DND-41 (cell line): ENCODE results near the gene PTPRJ.

Experiments
- ATAC-seq: fragments of 200-7000 bp; cut with Tn5 transposase; 3 replicates; pipeline ENCODE4 v1.9.1; 2021; ENCODE audit warnings: low read depth; ENCODE audit not compliant: insufficient read depth
- DNase-seq: peaks from one replicate; pipeline ENCODE4 v3.0.0-alpha.2; 2020
- H2AFZ ChIP-seq: 2 replicates; pipeline ENCODE4 v1.6.0; 2012; ENCODE audit warnings: low read depth, low read length
- H3K27ac ChIP-seq: 2 replicates; pipeline ENCODE4 v1.5.1; 2012; ENCODE audit warnings: low read length, inconsistent platforms
- H3K27me3 ChIP-seq: fragments of 200-600 bp; sonication (generic); 2 replicates; pipeline ENCODE4 v1.6.0; 2012; ENCODE audit warnings: low read length, mild to moderate bottlenecking, inconsistent platforms; ENCODE audit not compliant: insufficient read depth, poor library complexity
- H3K36me3 ChIP-seq: 2 replicates; pipeline ENCODE4 v1.5.1; 2012; ENCODE audit warnings: low read length, inconsistent platforms; ENCODE audit not compliant: insufficient read depth
- H3K4me1 ChIP-seq: 2 replicates; pipeline ENCODE4 v1.5.1; 2012; ENCODE audit warnings: mild to moderate bottlenecking, low read length; ENCODE audit not compliant: insufficient read depth
- H3K4me2 ChIP-seq: 2 replicates; pipeline ENCODE4 v1.6.0; 2012; ENCODE audit warnings: mild to moderate bottlenecking, moderate library complexity, low read length, inconsistent platforms; ENCODE audit not compliant: insufficient read depth
- H3K4me3 ChIP-seq, 2 experiments: fragments of 200-600 bp in 1 of 2; shearing (Covaris generic) in 1 of 2; 2 replicates each; pipeline ENCODE4 v1.5.1; 2012 to 2016; ENCODE audit warnings: inconsistent platforms in 2 of 2, low read length in 2 of 2, mild to moderate bottlenecking in 2 of 2, low read depth in 1 of 2, moderate library complexity in 1 of 2
- H3K79me2 ChIP-seq: 2 replicates; pipeline ENCODE4 v1.6.0; 2012; ENCODE audit warnings: low read length, inconsistent platforms; ENCODE audit not compliant: insufficient read depth
- H3K9ac ChIP-seq: 2 replicates; pipeline ENCODE4 v1.6.0; 2012; ENCODE audit warnings: low read depth, mild to moderate bottlenecking, inconsistent platforms, low read length, moderate library complexity
- H3K9me3 ChIP-seq: 2 replicates; pipeline ENCODE4 v1.5.1; 2012; ENCODE audit warnings: low read length, moderate library complexity, mild to moderate bottlenecking, inconsistent platforms; ENCODE audit not compliant: insufficient read depth, severe bottlenecking
- H4K20me1 ChIP-seq: 2 replicates; pipeline ENCODE4 v1.6.0; 2012; ENCODE audit warnings: low read length; ENCODE audit not compliant: insufficient read depth
- CTCF ChIP-seq: IDR thresholded peaks from 2 replicates; pipeline ENCODE4 v1.5.1; 2012; ENCODE audit warnings: borderline replicate concordance, low read length, moderate library complexity, mild to moderate bottlenecking; ENCODE audit not compliant: poor library complexity, severe bottlenecking; ENCODE audit errors: extremely low read depth
- EZH2 ChIP-seq: IDR thresholded peaks from 3 replicates; pipeline ENCODE4 v1.6.1; 2012; ENCODE audit warnings: borderline replicate concordance, low read depth, mild to moderate bottlenecking, moderate library complexity, low read length, inconsistent platforms; ENCODE audit not compliant: severe bottlenecking

Gene PTPRJ

GRCh38 chr11:47992959-47993820 lies 12.8 kb downstream of the PTPRJ start:
- ATAC-seq (no peak), DNase-seq (no peak)
- H3K4me3 ChIP-seq: no peak overlapping the region
- H3K9ac ChIP-seq: no peak overlapping the region
- TF ChIP-seq EZH2: no peak
- no peak for TF ChIP-seq CTCF
- no peak overlapping the region for H3K4me2 ChIP-seq
- no peaks in the 10 kb centered on the region for H3K27me3 ChIP-seq
- no peaks in the 10 kb centered on the region for H3K79me2 ChIP-seq
- no peaks in the 10 kb centered on the region for H3K36me3 ChIP-seq
- no peak overlapping the region for H3K27ac ChIP-seq
- no peaks in the 10 kb centered on the region for H4K20me1 ChIP-seq
- H2AFZ ChIP-seq: no peak overlapping the region
- no peaks in the 10 kb centered on the region for H3K9me3 ChIP-seq
- peaks cover 6% of the 10 kb centered on the region for H3K4me1 ChIP-seq

- ATAC-seq: no peak
- no peaks in the 10 kb centered on the region for H3K9me3 ChIP-seq
- no peak overlapping the region for H3K4me2 ChIP-seq
- peaks cover 6% of the 10 kb centered on the region for H3K4me1 ChIP-seq
- no peak overlapping the region for H3K4me3 ChIP-seq
- H2AFZ ChIP-seq: no peak overlapping the region
- H3K27me3 ChIP-seq: peaks cover 3% of the 10 kb centered on the region
- no peak overlapping the region for H3K9ac ChIP-seq
- no peaks in the 10 kb centered on the region for H4K20me1 ChIP-seq
- DNase-seq: no peak
- TF ChIP-seq EZH2 (no peak), CTCF (no peak)
- H3K79me2 ChIP-seq: no peaks in the 10 kb centered on the region
- H3K27ac ChIP-seq: no peak overlapping the region
- no peaks in the 10 kb centered on the region for H3K36me3 ChIP-seq
Measured at GRCh38 chr11:47994417-47994816, 14.1 kb downstream of the PTPRJ start.

GRCh38 chr11:47995360-47995769 lies 15.0 kb downstream of the PTPRJ start:
- no peak for ATAC-seq
- TF ChIP-seq EZH2 (no peak), CTCF (no peak)
- no peaks in the 10 kb centered on the region for H3K79me2 ChIP-seq

More at GRCh38 chr11:47995360-47995769, 15.0 kb downstream of the PTPRJ start:
- H4K20me1 ChIP-seq: no peaks in the 10 kb centered on the region
- H3K4me3 ChIP-seq: no peak overlapping the region
- H3K9me3 ChIP-seq: no peaks in the 10 kb centered on the region
- no peak overlapping the region for H3K4me2 ChIP-seq
- no peak overlapping the region for H2AFZ ChIP-seq
- H3K4me1 ChIP-seq: peaks cover 6% of the 10 kb centered on the region
- no peak overlapping the region for H3K27ac ChIP-seq
- DNase-seq: no peak
- H3K9ac ChIP-seq: no peak overlapping the region
- H3K36me3 ChIP-seq: no peaks in the 10 kb centered on the region
- H3K27me3 ChIP-seq: peaks cover 3% of the 10 kb centered on the region
